Activated T-helper 17 cell treated with anti-CD3 and anti-CD28 coated beads, Interleukin-2, amount 50 U/mL, for 72 hours (primary cell): Measurements from ENCODE around the gene JAKMIP1. TPM values are rescaled to one million over a fixed set of nuclear protein-coding genes. Genes with fewer than 3 reads are reported as not detected.

Source experiments
- ATAC-seq: fragments of 150-1000 bp; cut with Tn5 transposase; replicated peaks from 2 replicates; pipeline ENCODE4 v1.10.0; 2021; ENCODE audit warnings: mild to moderate bottlenecking, moderate library complexity
- H3K27ac Mint-ChIP-seq: one replicate; pipeline ENCODE4 v1.8.0; 2022; ENCODE audit warnings: mixed read lengths
- H3K27me3 Mint-ChIP-seq: one replicate; pipeline ENCODE4 v1.8.0; 2022; ENCODE audit warnings: mixed read lengths
- H3K36me3 Mint-ChIP-seq: one replicate; pipeline ENCODE4 v1.8.0; 2022; ENCODE audit warnings: low read depth, mild to moderate bottlenecking, mixed read lengths
- H3K4me1 Mint-ChIP-seq: one replicate; pipeline ENCODE4 v1.8.0; 2022; ENCODE audit warnings: mixed read lengths
- H3K4me3 Mint-ChIP-seq: one replicate; pipeline ENCODE4 v1.8.0; 2022; ENCODE audit warnings: mild to moderate bottlenecking, mixed read lengths
- H3K9me3 Mint-ChIP-seq: one replicate; pipeline ENCODE4 v1.8.0; 2022; ENCODE audit warnings: mixed read lengths
- total RNA-seq, 2 donors: library from RNA; stranded (reverse); gene quantifications; one replicate each; pipeline ENCODE4 v1.2.3, GENCODE V29; 2022

The JAKMIP1 gene
- total RNA-seq, 2 donors from 2014 or later: 13.1 to 34.6 TPM

- Mint-ChIP-seq H3K27ac (no peak overlapping the region), H3K9me3 (no peaks in the 10 kb centered on the region), H3K4me3 (no peak overlapping the region), H3K27me3 (peaks cover 3% of the 10 kb centered on the region), H3K36me3 (no peaks in the 10 kb centered on the region), H3K4me1 (no peaks in the 10 kb centered on the region)
- no peak for ATAC-seq
Measured at GRCh38 chr4:6232836-6233785, 32.8 kb upstream of the JAKMIP1 start.

DNA sequence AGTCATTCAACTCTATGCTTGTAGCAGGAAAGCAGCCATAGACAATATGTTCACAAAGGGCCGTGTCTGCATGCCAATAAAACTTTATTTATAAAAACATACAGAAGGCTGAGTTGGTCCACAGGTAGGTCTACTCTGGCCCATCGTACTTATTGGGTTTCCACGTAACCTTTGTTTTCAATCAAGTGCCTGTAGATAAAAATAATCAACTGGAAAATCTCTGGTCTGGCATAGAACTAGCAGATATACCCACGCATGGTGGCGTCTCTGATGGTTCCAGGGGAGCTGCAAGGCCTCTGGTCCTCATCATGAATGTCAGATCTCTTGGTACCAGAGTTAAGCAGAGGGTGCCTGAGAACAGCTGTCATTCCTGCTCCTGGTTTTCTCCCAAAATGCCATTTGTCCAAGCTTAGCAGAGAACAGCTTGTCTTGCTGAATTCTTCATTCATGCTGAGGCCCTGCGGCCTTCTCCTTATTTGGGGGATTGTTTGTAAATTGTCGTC, 31.4 kb upstream of the JAKMIP1 start:
- peaks cover 3% of the 10 kb centered on the region for H3K27me3 Mint-ChIP-seq
- H3K9me3 Mint-ChIP-seq: no peaks in the 10 kb centered on the region
- H3K27ac Mint-ChIP-seq: no peak overlapping the region
- ATAC-seq: no peak
- no peaks in the 10 kb centered on the region for H3K36me3 Mint-ChIP-seq
- H3K4me1 Mint-ChIP-seq: no peaks in the 10 kb centered on the region
- no peak overlapping the region for H3K4me3 Mint-ChIP-seq

DNA sequence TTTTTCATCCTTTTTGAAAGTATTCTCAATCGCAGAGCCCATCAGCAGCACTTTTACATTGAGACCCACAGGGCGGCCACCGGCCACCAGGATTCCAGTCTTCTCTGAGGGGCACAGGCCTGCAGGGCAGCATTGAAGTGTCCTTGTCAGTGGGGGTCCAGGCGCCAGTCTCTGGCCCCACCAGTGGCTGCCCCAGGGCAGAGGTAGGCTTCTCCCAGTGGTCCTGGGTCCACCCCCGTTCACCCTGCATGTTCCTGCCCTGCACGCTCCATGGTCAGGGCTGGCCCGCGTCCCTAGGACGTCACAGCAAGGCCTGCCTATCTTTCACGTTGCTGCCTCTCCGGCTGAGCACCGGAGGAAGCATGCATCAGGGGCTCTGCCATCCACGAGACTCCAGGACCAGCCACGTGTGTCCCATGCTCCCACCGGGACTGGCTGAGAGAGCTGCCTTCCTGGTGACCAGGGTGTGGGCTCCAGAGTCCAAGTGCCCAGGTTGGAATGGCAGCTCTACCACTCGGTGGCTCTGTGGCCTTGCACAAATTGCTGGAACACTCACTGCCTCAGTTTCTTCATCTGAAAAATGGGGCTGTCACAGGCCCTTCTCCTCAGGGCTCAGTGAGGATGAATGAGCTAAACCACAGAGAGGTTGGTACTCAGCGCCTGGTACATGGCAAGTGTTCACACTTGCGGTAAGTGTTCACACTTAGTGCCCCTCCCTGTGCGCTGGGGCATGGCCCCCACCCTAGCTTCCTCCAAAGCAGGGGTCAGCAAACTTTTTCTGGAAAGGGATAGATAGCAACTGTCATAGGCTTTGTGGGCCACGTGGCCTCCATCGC, 30.7 kb upstream of the JAKMIP1 start:
- no peak for ATAC-seq
- H3K27me3 Mint-ChIP-seq: peaks cover under 1% of the 10 kb centered on the region
- H3K36me3 Mint-ChIP-seq: no peaks in the 10 kb centered on the region
- H3K9me3 Mint-ChIP-seq: no peaks in the 10 kb centered on the region
- no peaks in the 10 kb centered on the region for H3K4me1 Mint-ChIP-seq
- H3K27ac Mint-ChIP-seq: no peak overlapping the region
- no peak overlapping the region for H3K4me3 Mint-ChIP-seq

GRCh38 chr4:6230502-6230785, 30.1 kb upstream of the JAKMIP1 start:
- no peaks in the 10 kb centered on the region for H3K4me1 Mint-ChIP-seq
- H3K27ac Mint-ChIP-seq: no peak overlapping the region
- H3K9me3 Mint-ChIP-seq: peaks cover 3% of the 10 kb centered on the region
- no peak overlapping the region for H3K4me3 Mint-ChIP-seq
- no peak for ATAC-seq
- H3K36me3 Mint-ChIP-seq: no peaks in the 10 kb centered on the region
- H3K27me3 Mint-ChIP-seq: peaks cover 4% of the 10 kb centered on the region

GRCh38 chr4:6229671-6230501, 29.5 kb upstream of the JAKMIP1 start:
- Mint-ChIP-seq H3K9me3 (peaks cover 3% of the 10 kb centered on the region), H3K4me3 (no peak overlapping the region), H3K36me3 (no peaks in the 10 kb centered on the region), H3K4me1 (no peaks in the 10 kb centered on the region), H3K27ac (no peak overlapping the region), H3K27me3 (peaks cover 7% of the 10 kb centered on the region)
- ATAC-seq: no peak

DNA sequence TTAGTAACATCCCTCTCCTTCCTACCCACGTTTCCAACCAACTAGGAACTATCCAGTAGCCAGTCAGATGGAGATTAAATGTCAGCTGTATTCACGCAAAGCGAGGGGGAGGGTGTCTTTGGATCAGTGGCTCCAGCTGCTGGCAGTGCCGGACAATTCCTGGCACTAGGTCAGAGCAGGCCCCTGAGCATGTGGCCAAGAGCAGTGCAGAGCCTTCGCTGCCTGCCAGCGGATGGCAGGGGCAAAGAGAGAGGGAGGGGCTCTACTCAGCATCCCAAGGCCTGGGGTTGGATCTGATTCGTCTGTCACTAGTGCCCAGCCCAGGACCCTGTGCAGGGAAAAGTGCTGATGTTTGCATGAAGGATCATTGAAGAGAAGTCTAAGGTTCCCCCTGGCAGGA, 28.7 kb upstream of the JAKMIP1 start:
- Mint-ChIP-seq H3K36me3 (no peaks in the 10 kb centered on the region), H3K27me3 (peaks cover 12% of the 10 kb centered on the region), H3K4me3 (no peak overlapping the region), H3K27ac (no peak overlapping the region), H3K4me1 (no peaks in the 10 kb centered on the region), H3K9me3 (peaks cover 3% of the 10 kb centered on the region)
- ATAC-seq: no peak

- no peaks in the 10 kb centered on the region for H3K36me3 Mint-ChIP-seq
- H3K4me3 Mint-ChIP-seq: no peak overlapping the region
- peaks cover 3% of the 10 kb centered on the region for H3K9me3 Mint-ChIP-seq
- ATAC-seq: no peak
- H3K27ac Mint-ChIP-seq: no peak overlapping the region
- peaks cover 17% of the 10 kb centered on the region for H3K27me3 Mint-ChIP-seq
- H3K4me1 Mint-ChIP-seq: no peaks in the 10 kb centered on the region
Measured at GRCh38 chr4:6228158-6229067, 28.1 kb upstream of the JAKMIP1 start.

DNA sequence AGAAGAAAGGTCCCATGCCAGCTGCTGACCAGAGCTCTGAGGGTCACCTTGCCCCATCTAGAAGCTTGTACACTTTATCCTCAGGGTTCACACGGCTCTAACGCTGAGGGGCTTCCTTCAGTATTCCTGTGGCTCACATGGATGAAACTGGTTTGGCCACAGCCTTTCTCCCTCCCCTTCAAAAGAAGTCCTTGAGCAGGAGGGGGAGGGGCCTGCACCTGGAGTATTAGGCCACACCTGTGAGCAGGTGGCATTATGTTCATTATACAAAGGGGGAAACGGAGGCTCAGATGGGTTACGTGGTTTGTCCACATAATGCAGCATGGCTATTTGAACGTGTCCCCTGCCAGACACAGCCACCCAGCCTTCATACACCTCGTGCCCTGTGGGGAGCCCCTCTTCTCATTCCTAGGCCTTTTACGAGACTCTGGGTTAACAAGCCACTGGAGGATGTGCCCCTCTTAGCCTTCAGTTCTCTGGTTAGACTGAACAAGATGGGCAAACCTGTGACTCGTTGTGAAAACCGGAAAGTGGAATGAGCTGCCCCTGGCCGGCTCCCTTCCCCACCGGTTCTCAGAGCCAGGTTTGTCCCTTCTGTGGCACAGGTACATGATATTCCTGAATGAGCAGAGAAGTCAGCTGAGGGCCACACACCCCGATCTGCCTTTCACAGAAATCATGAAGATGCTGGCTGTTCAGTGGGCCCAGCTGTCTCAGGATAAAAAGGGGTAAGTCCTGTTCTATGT, 27.2 kb upstream of the JAKMIP1 start:
- ATAC-seq: no peak
- H3K4me1 Mint-ChIP-seq: no peaks in the 10 kb centered on the region
- peaks cover 3% of the 10 kb centered on the region for H3K9me3 Mint-ChIP-seq
- H3K27me3 Mint-ChIP-seq: peaks cover 19% of the 10 kb centered on the region
- H3K4me3 Mint-ChIP-seq: no peak overlapping the region
- H3K27ac Mint-ChIP-seq: no peak overlapping the region
- no peaks in the 10 kb centered on the region for H3K36me3 Mint-ChIP-seq

- Mint-ChIP-seq H3K4me3 (no peak overlapping the region), H3K27me3 (peaks cover 22% of the 10 kb centered on the region), H3K9me3 (peaks cover 3% of the 10 kb centered on the region), H3K27ac (no peak overlapping the region), H3K4me1 (no peaks in the 10 kb centered on the region), H3K36me3 (no peaks in the 10 kb centered on the region)
- ATAC-seq: no peak
Measured at GRCh38 chr4:6226506-6226905, 26.2 kb upstream of the JAKMIP1 start.

DNA sequence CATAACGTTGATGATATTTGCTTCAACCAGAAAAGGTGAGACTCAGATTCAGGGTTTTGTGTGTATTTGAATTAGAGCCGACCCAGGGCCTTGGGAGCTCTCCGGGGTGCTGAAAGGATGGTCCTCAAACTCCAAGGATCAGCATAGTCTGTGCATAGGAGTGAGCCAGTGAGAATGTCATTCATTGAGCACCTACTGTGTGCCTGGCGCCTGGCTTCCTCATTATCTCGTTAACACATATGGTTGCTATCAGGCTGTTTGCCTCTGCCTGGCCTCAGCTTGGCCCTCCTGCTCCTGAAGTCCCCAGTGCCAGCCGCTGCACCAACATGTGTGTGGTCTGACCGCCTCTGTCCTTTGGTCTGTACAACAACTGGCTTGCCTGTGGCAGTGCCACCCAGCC, 25.1 kb upstream of the JAKMIP1 start:
- Mint-ChIP-seq H3K27ac (no peak overlapping the region), H3K9me3 (peaks cover 3% of the 10 kb centered on the region), H3K36me3 (no peaks in the 10 kb centered on the region), H3K4me1 (no peaks in the 10 kb centered on the region), H3K4me3 (no peak overlapping the region), H3K27me3 (peaks cover 32% of the 10 kb centered on the region)
- no peak for ATAC-seq

DNA sequence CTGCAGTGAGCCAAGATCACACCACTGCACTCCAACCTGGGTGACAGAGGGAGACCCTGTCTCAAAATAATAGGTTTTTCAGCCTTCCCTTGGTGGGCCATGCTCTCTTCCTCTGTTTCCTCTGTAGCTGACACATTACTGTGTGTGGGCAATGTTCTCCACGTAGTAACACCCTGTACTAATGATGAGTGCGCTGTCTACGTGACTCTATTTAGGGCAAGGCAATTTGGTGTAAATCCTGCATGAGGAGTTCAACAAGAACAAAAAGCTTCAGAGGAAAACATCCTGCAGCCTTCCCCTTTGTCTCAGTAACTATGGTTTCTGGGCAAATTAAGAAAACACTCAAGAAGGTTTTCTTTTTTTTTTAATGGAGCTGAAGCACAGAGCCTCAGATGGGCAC, 24.4 kb upstream of the JAKMIP1 start:
- H3K27ac Mint-ChIP-seq: no peak overlapping the region
- H3K27me3 Mint-ChIP-seq: peaks cover 32% of the 10 kb centered on the region
- no peaks in the 10 kb centered on the region for H3K36me3 Mint-ChIP-seq
- H3K9me3 Mint-ChIP-seq: peaks cover 3% of the 10 kb centered on the region
- no peak overlapping the region for H3K4me3 Mint-ChIP-seq
- no peak for ATAC-seq
- no peaks in the 10 kb centered on the region for H3K4me1 Mint-ChIP-seq

DNA sequence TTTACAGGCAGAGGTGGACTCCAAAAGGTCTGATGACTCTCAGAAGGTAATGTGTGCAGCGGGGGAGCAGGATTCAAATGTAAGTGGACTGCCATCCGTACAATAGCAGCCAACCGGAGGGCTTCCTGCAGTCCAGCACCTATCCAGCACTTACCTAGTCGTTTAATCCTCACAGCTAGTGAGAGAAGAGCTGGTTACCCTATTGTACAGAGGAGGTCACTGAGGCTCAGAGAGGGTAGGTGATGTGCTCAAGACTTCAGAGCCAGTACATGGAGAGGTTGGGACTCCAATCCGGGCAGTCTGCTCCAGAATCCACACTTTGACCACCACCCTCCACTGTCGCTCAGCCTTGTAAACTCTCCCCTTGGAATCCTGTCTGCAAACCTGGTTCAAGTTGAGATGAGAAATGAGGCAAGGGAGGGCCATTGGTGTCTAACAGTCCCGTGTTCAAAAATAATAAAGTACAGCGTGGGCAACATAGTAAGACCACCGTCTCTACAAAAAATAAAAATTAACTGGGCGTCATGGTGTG, 22.5 kb upstream of the JAKMIP1 start:
- H3K4me1 Mint-ChIP-seq: no peaks in the 10 kb centered on the region
- H3K9me3 Mint-ChIP-seq: peaks cover 3% of the 10 kb centered on the region
- peaks cover 43% of the 10 kb centered on the region for H3K27me3 Mint-ChIP-seq
- no peak overlapping the region for H3K4me3 Mint-ChIP-seq
- ATAC-seq: no peak
- no peaks in the 10 kb centered on the region for H3K36me3 Mint-ChIP-seq
- no peak overlapping the region for H3K27ac Mint-ChIP-seq
